GM12891 (cell line): ENCODE measurements around the gene IGF2R.

ENCODE experiments used
- DNase-seq: peaks from one replicate; pipeline ENCODE4 v3.0.0; 2011; ENCODE audit warnings: low spot score; ENCODE audit not compliant: insufficient read length
- FAIRE-seq: peaks from 2 replicates; lab custom pipeline; 2011; peaks lifted over from hg19 to GRCh38; lab: Jason Lieb, UNC
- PAX5 ChIP-seq: IDR thresholded peaks from 2 replicates; pipeline ENCODE4 v1.6.1; 2011; ENCODE audit warnings: low read length, moderate library complexity, mild to moderate bottlenecking; ENCODE audit not compliant: insufficient read depth, severe bottlenecking
- POLR2A ChIP-seq: IDR thresholded peaks from 2 replicates; pipeline ENCODE4 v1.6.1; 2011; ENCODE audit warnings: low read depth, low read length, control low read depth
- POLR2AphosphoS5 ChIP-seq: IDR thresholded peaks from 2 replicates; pipeline ENCODE4 v1.6.1; 2011; ENCODE audit warnings: low read depth, low read length, control low read depth
- POU2F2 ChIP-seq: IDR thresholded peaks from 2 replicates; pipeline ENCODE4 v1.6.1; 2011; ENCODE audit warnings: low read depth, mild to moderate bottlenecking, control low read depth, low read length, moderate library complexity
- SPI1 ChIP-seq: IDR thresholded peaks from 2 replicates; pipeline ENCODE4 v1.6.1; 2011; ENCODE audit warnings: low read depth, low read length, control low read depth
- TAF1 ChIP-seq: IDR thresholded peaks from 2 replicates; pipeline ENCODE4 v1.6.1; 2011; ENCODE audit warnings: low read depth, low read length, control low read depth

IGF2R gene

GRCh38 chr6:160015778-160016684 lies 47.1 kb downstream of the IGF2R start:
- DNase-seq, result no peak
- no peak for TF ChIP-seq TAF1
- no peak for TF ChIP-seq POLR2AphosphoS5
- TF ChIP-seq SPI1, result no peak
- no peak for TF ChIP-seq POU2F2
- no peak for TF ChIP-seq POLR2A
- no peak for TF ChIP-seq PAX5
- peak; percentile 80 for FAIRE-seq

DNA sequence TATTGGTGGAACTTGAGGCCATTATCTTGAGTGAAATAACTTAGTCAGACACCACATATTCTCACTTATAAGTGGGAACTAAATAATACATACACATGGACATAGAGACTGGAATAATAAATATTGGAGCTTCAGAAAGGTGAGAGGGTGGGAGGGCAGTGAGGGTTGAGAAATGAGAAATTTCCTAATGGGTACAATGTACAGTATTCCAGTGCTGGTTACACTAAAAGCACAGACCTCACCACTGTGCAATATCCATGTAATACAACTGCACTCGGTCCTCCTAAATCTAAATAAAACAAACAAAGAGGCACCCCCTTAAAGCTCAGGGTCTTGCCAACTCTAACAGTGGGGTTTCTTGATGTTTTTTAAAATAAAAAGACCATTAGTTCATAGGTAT lies 53.2 kb downstream of the IGF2R start:
- DNase-seq (no peak), FAIRE-seq (no peak)
- TF ChIP-seq POLR2AphosphoS5 (no peak), SPI1 (no peak)

- no peak for DNase-seq
- no peak for TF ChIP-seq TAF1
- TF ChIP-seq POLR2A, result no peak
- TF ChIP-seq SPI1, result no peak
- TF ChIP-seq PAX5, result no peak
- TF ChIP-seq POLR2AphosphoS5, result no peak
- no peak for TF ChIP-seq POU2F2
- no peak for FAIRE-seq
These were observed 53.9 kb downstream of the IGF2R start for GRCh38 chr6:160022793-160023192.

DNA sequence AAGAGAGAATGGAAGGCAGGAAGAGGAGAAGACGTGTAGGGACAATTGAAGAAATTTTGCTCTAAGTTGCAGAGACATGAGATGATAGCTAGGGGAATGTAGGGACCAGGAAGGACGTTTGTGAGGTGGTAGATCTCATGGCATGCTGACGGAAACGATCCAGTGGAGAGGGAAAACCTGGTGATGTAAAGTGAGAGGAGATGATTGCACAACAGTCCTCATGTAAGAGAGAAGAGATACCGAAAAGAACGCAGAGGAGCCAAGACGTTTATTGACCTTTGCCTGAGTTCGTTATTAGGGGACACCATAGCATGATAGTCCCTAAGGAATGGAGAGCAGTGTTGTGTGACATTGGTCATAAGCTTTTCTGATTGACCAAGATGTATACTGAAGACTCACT lies 55.3 kb downstream of the IGF2R start:
- FAIRE-seq (no peak), DNase-seq (no peak)
- no peak for TF ChIP-seq TAF1
- no peak for TF ChIP-seq POLR2AphosphoS5
- no peak for TF ChIP-seq PAX5
- no peak for TF ChIP-seq SPI1
- TF ChIP-seq POU2F2, result no peak
- no peak for TF ChIP-seq POLR2A

DNA sequence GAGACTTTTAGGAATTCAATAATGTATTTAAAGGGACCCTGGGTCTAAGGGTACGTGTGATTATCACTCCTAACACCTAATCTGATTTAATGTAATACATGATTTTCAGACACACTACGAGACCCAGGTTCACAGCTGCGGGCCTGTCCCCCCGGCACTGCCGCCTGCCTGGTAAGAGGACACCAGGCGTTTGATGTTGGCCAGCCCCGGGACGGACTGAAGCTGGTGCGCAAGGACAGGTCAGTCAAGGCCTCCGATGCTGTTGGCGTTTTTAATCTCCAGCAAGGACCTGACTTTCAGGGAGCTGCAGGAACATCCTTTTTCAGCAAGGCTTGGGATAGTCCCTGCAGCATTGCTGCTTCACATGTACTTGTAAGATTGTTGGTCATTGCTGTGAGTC lies 58.2 kb downstream of the IGF2R start:
- FAIRE-seq (no peak), DNase-seq (no peak)
- TF ChIP-seq PAX5 (no peak), POLR2A (no peak), TAF1 (no peak), SPI1 (no peak)

- DNase-seq (no peak), FAIRE-seq (no peak)
- TF ChIP-seq PAX5 (no peak), POU2F2 (no peak), POLR2AphosphoS5 (no peak), SPI1 (no peak)
These were observed 59.0 kb downstream of the IGF2R start for GRCh38 chr6:160027931-160028330.

- TF ChIP-seq SPI1 (no peak), POLR2AphosphoS5 (no peak), POU2F2 (no peak), POLR2A (no peak), PAX5 (no peak), TAF1 (no peak)
- DNase-seq (no peak), FAIRE-seq (no peak)
These were observed 59.8 kb downstream of the IGF2R start for GRCh38 chr6:160028487-160029275.

DNA sequence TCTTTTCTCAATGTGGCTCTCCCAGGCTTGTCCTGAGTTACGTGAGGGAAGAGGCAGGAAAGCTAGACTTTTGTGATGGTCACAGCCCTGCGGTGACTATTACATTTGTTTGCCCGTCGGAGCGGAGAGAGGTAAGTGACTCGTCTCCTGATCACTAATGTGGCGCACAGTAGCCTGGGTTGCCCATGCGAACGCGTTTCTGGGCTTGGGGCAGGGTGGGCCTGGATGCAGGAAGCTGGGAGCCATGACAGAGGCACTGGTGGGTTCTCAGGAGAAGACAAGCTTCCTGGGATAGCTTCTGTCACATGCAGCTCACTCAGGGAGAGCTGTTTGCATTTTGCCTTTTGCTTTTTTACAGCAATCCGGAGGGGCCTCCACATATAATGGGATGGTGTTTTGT lies 60.6 kb downstream of the IGF2R start:
- no peak for TF ChIP-seq POLR2A
- TF ChIP-seq POLR2AphosphoS5, result no peak
- TF ChIP-seq PAX5, result no peak
- TF ChIP-seq POU2F2, result no peak
- DNase-seq (no peak), FAIRE-seq (no peak)

DNA sequence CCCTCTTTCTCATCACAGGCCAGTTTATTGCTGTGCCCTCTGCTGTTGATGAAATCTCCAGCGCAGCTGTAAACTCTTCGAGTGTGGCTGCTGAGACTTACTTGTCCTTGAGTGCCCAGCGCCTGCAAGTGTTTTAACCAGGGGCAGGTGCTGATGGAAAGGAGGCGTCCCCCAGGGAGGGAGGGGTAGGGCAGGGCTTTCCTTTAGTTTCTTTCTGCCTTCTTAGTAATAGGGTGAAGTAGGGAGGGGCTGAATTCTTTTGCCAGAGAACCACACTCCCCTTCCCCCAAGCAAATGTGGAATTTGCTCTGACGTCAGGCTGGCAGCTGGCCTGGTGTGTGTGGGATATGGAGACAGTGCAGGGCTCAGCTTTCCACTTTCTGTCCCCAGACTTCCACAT lies 61.2 kb downstream of the IGF2R start:
- DNase-seq (no peak), FAIRE-seq (no peak)
- no peak for TF ChIP-seq POLR2AphosphoS5
- no peak for TF ChIP-seq POLR2A
- no peak for TF ChIP-seq POU2F2
- TF ChIP-seq TAF1, result no peak

- DNase-seq (no peak), FAIRE-seq (no peak)
These were observed 62.6 kb downstream of the IGF2R start for GRCh38 chr6:160031442-160031841.

More at GRCh38 chr6:160031442-160031841, 62.6 kb downstream of the IGF2R start:
- TF ChIP-seq POLR2A, result no peak
- no peak for TF ChIP-seq POLR2AphosphoS5
- TF ChIP-seq PAX5, result no peak
- TF ChIP-seq POU2F2, result no peak
